Peyer's patch (tissue), 4 donors: ENCODE results near the gene SLCO1B3. TPM values are rescaled to one million over a fixed set of nuclear protein-coding genes. Genes with fewer than 3 reads are reported as not detected.

ENCODE experiments used
- DNase-seq, 3 donors: peaks; one replicate each; pipeline ENCODE4 v3.0.0-alpha.2; 2017 to 2019
- H3K27ac ChIP-seq, 4 donors: fragments of 200-600 bp; sonication (generic); one replicate each; pipeline ENCODE4 v1.5.1; 2016 to 2019
- H3K27me3 ChIP-seq, 2 donors: fragments of 200-600 bp; sonication (generic); one replicate each; pipeline ENCODE4 v1.5.1; 2019
- H3K36me3 ChIP-seq, 3 donors: fragments of 200-600 bp; sonication (generic); one replicate each; pipeline ENCODE4 v1.5.1; 2016 to 2019
- H3K4me1 ChIP-seq, 4 donors: fragments of 200-600 bp; sonication (generic); one replicate each; pipeline ENCODE4 v1.5.1; 2016 to 2019
- H3K4me3 ChIP-seq, 4 donors: fragments of 200-600 bp; sonication (generic); 1 replicate in 3 of 4; 2 replicates in 1 of 4; pipeline ENCODE4 v1.5.1; 2016 to 2019; ENCODE audit warnings: mild to moderate bottlenecking in 1 of 4
- H3K9me3 ChIP-seq, 4 donors: fragments of 200-600 bp; sonication (generic); one replicate each; pipeline ENCODE4 v1.5.1; 2016 to 2019; ENCODE audit warnings: mild to moderate bottlenecking in 1 of 4
- CTCF ChIP-seq, 6 experiments: fragments of 450-650 bp in 4 of 6; fragments of 200-600 bp in 2 of 6; sonication (generic) in 1 of 6; IDR thresholded peaks; one replicate each; pipeline ENCODE4 v1.5.1; 2017 to 2019; ENCODE audit warnings: antibody characterized with exemption in 6 of 6, mild to moderate bottlenecking in 3 of 6, moderate library complexity in 1 of 6
- POLR2A ChIP-seq, 2 donors: fragments of 450-650 bp; IDR thresholded peaks; one replicate each; pipeline ENCODE4 v1.5.1; 2017; ENCODE audit warnings: antibody characterized with exemption in 2 of 2, mild to moderate bottlenecking in 2 of 2, moderate library complexity in 2 of 2
- total RNA-seq, 4 donors: library from RNA; depleted of rRNA; stranded (reverse); fragments of >200 nt; gene quantifications; one replicate each; pipeline ENCODE4 v1.1.0, GENCODE V29; 2016

SLCO1B3 gene
- total RNA-seq, 4 donors from 2014 or later = not detected

DNA sequence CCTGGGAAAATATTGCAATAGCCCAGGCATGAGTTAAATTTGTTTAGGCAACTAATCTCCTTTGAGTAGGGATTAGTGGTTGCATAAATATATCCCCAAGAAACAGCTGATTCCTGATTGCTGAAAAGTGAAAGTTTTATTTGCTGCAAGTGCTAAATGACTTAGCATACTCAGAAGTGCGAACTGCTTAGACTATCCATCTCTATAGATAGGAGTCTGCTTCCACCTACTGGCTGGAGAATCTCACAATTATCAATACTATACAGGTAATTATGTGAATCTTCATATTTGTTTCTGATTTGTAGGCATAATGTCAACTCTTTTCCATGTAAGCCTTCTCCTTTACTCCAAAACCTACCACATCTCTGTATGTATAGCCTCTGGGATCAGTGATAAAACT, 12.0 kb upstream of the SLCO1B3 start:
- Histone ChIP-seq H3K36me3 (no peaks in the 10 kb centered on the region), H3K27me3 (no peaks in the 10 kb centered on the region), H3K27ac (no peak overlapping the region), H3K4me3 (no peak overlapping the region), H3K9me3 (no peaks in the 10 kb centered on the region), H3K4me1 (no peaks in the 10 kb centered on the region)
- TF ChIP-seq CTCF (IDR thresholded peaks at IDR 0.05) = peak in 4 of 6 experiments; percentile 18 to 76 (median 66)
- no peak for TF ChIP-seq POLR2A (IDR thresholded peaks at IDR 0.05)
- DNase-seq = no peak

- Histone ChIP-seq H3K27me3 (no peaks in the 10 kb centered on the region), H3K27ac (no peak overlapping the region), H3K36me3 (no peaks in the 10 kb centered on the region), H3K4me1 (no peaks in the 10 kb centered on the region), H3K9me3 (no peaks in the 10 kb centered on the region), H3K4me3 (no peak overlapping the region)
- TF ChIP-seq CTCF (IDR thresholded peaks at IDR 0.05) (no peak), POLR2A (IDR thresholded peaks at IDR 0.05) (no peak)
- DNase-seq = no peak
Measured at GRCh38 chr12:20800160-20800559, 10.3 kb upstream of the SLCO1B3 start.

- Histone ChIP-seq H3K4me1 (no peaks in the 10 kb centered on the region), H3K27me3 (no peaks in the 10 kb centered on the region), H3K27ac (no peak overlapping the region), H3K36me3 (no peaks in the 10 kb centered on the region), H3K4me3 (no peak overlapping the region), H3K9me3 (no peaks in the 10 kb centered on the region)
- DNase-seq = no peak
- TF ChIP-seq CTCF (IDR thresholded peaks at IDR 0.05) = no peak
Measured at GRCh38 chr12:20801035-20801434, 9.5 kb upstream of the SLCO1B3 start.

GRCh38 chr12:20805921-20806320, 4.6 kb upstream of the SLCO1B3 start:
- H3K9me3 ChIP-seq = no peaks in the 10 kb centered on the region
- no peak overlapping the region for H3K27ac ChIP-seq
- no peaks in the 10 kb centered on the region for H3K4me1 ChIP-seq
- no peaks in the 10 kb centered on the region for H3K27me3 ChIP-seq
- no peak for DNase-seq
- TF ChIP-seq CTCF (IDR thresholded peaks at IDR 0.05) = no peak
- no peak for TF ChIP-seq POLR2A (IDR thresholded peaks at IDR 0.05)
- H3K36me3 ChIP-seq = no peaks in the 10 kb centered on the region
- H3K4me3 ChIP-seq = no peak overlapping the region

GRCh38 chr12:20807192-20808080, 3.1 kb upstream of the SLCO1B3 start:
- H3K4me1 ChIP-seq = no peaks in the 10 kb centered on the region
- no peak for TF ChIP-seq CTCF (IDR thresholded peaks at IDR 0.05)
- no peak for TF ChIP-seq POLR2A (IDR thresholded peaks at IDR 0.05)
- H3K27me3 ChIP-seq = no peaks in the 10 kb centered on the region
- H3K4me3 ChIP-seq = no peak overlapping the region
- H3K36me3 ChIP-seq = no peaks in the 10 kb centered on the region
- no peaks in the 10 kb centered on the region for H3K9me3 ChIP-seq
- no peak overlapping the region for H3K27ac ChIP-seq
- DNase-seq = no peak
